Activated T-cell treated with anti-CD3 and anti-CD28 coated beads, Interleukin-2, amount 50 U/mL, for 72 hours (primary cell): Measurements from ENCODE around the gene TAF4B. TPM values are rescaled to one million over a fixed set of nuclear protein-coding genes. Genes with fewer than 3 reads are reported as not detected.
"Not testable (repeated sequence)": the region's sequence is repeated elsewhere in the genome, so short reads cannot be mapped to it uniquely, and the experiment has no call there.

Source experiments
- ATAC-seq, 2 donors: fragments of 150-1000 bp; cut with Tn5 transposase; replicated peaks in 1 of 2; 2 replicates each; pipeline ENCODE4 v1.10.0; 2021; ENCODE audit warnings: moderate library complexity in 2 of 2, mild to moderate bottlenecking in 1 of 2
- DNase-seq, 2 donors: peaks; one replicate each; pipeline ENCODE4 v3.0.0; 2021 to 2022; ENCODE audit warnings: mixed read lengths in 1 of 2
- H3K27ac Mint-ChIP-seq: one replicate; pipeline ENCODE4 v1.8.0; 2022; ENCODE audit warnings: mild to moderate bottlenecking, moderate library complexity, mixed read lengths
- H3K27me3 Mint-ChIP-seq: one replicate; pipeline ENCODE4 v1.8.0; 2022; ENCODE audit warnings: low read depth, mixed read lengths
- H3K36me3 Mint-ChIP-seq, 2 donors: one replicate each; pipeline ENCODE4 v1.8.0; 2022; ENCODE audit warnings: mixed read lengths in 2 of 2, mild to moderate bottlenecking in 1 of 2; ENCODE audit not compliant: insufficient read depth in 2 of 2
- H3K4me1 Mint-ChIP-seq: one replicate; pipeline ENCODE4 v1.8.0; 2022; ENCODE audit warnings: low read depth, mixed read lengths
- H3K4me3 Mint-ChIP-seq, 2 donors: one replicate each; pipeline ENCODE4 v1.8.0; 2022; ENCODE audit warnings: mild to moderate bottlenecking in 2 of 2, mixed read lengths in 2 of 2, moderate library complexity in 2 of 2
- H3K9me3 Mint-ChIP-seq, 2 donors: one replicate each; pipeline ENCODE4 v1.8.0; 2022; ENCODE audit warnings: mixed read lengths in 2 of 2
- total RNA-seq, 2 donors: library from RNA; stranded (reverse); gene quantifications; one replicate each; pipeline ENCODE4 v1.2.3, GENCODE V29; 2022

Gene TAF4B, protein sequence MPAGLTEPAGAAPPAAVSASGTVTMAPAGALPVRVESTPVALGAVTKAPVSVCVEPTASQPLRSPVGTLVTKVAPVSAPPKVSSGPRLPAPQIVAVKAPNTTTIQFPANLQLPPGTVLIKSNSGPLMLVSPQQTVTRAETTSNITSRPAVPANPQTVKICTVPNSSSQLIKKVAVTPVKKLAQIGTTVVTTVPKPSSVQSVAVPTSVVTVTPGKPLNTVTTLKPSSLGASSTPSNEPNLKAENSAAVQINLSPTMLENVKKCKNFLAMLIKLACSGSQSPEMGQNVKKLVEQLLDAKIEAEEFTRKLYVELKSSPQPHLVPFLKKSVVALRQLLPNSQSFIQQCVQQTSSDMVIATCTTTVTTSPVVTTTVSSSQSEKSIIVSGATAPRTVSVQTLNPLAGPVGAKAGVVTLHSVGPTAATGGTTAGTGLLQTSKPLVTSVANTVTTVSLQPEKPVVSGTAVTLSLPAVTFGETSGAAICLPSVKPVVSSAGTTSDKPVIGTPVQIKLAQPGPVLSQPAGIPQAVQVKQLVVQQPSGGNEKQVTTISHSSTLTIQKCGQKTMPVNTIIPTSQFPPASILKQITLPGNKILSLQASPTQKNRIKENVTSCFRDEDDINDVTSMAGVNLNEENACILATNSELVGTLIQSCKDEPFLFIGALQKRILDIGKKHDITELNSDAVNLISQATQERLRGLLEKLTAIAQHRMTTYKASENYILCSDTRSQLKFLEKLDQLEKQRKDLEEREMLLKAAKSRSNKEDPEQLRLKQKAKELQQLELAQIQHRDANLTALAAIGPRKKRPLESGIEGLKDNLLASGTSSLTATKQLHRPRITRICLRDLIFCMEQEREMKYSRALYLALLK
- 10 to 100 TPM; 29.2 to 32.4 TPM for total RNA-seq

DNA sequence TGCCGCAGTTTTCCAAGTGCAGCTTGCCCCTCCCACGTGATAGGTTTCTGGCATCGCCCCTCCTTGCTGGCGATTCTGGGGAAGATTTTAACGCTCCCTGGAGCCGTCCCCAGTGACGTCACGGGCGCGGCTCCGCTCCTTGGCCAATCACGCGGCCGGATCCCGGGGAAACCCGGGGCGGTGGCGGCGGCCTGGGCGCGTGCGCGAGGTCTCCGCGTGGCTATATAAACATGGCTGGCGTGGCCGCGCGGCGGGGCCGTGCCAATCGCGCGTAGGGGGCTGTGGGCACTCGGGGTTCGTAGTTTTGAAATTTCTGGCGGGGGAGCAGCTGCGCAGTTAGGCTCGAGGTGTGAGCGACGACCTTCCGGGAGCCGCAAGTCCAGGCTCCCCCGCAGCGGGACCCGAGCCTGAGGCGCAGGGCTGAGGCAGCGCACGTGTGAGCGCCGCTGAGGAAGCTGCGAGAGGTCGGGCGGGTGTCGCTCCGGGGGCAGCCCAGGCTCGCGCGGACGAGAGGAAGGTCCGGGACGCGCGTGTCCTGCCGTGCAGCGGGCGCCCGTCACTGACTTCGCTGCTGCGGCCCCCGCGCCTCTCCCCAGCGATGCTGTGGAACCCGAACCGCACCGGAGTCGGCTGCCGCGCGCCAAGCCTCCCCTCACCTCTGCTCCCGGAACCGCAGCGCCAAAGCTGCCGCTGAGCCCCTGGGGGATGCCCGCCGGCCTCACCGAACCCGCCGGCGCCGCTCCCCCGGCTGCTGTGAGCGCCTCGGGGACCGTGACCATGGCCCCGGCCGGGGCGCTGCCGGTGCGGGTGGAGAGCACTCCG lies at the start of gene TAF4B:
Gene TAF4B, plus strand, starts transcription at position 217 of the 822 bp plus-strand sequence. Its CDS starts 489 bp downstream, at position 706.
- H3K27me3 Mint-ChIP-seq, result no peaks in the 10 kb centered on the region

DNA sequence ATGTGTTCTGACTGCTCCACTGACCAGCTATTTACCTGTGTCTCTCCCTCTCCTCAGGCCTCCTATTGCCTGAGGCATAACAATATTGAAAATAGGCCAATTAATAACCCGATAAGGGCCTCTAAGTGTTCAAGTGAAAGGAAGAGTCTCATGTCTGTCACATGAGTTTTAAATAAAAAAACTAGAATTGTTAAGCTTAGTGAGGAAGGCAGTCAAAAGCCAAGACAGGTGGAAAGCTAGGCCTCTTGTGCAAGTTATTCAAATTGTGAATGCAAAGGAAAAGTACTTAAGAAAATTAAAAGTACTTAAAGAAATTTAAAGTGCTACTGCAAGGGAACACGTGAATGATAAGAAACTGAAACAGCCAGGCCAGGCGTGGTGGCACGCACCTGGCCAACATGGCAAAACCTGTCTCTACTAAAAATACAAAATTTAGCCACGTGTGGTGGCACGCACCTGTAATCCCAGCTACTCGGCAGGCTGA lies 44.9 kb upstream of the TAF4B start:
- ATAC-seq (no peak), DNase-seq (no peak)
- Mint-ChIP-seq H3K27ac (no peak overlapping the region), H3K9me3 (no peaks in the 10 kb centered on the region), H3K27me3 (no peaks in the 10 kb centered on the region), H3K4me1 (peaks cover 14% of the 10 kb centered on the region), H3K4me3 (no peak overlapping the region), H3K36me3 (no peaks in the 10 kb centered on the region)

More for the DNA sequence above, at the start of gene TAF4B:
- H3K4me3 Mint-ChIP-seq, result peak within 1 kb of the TSS; percentile 92 to 98
- H3K9me3 Mint-ChIP-seq, result peaks cover 0 to 2% of the 10 kb centered on the region in 2 donors
- DNase-seq, result peak; percentile 95 to 97
- H3K27ac Mint-ChIP-seq, result peak within 1 kb of the TSS; percentile 97
- H3K4me1 Mint-ChIP-seq, result peaks cover 38% of the 10 kb centered on the region
- no peaks in the 10 kb centered on the region for H3K36me3 Mint-ChIP-seq
- peak; percentile 88 to 90 for ATAC-seq

DNA sequence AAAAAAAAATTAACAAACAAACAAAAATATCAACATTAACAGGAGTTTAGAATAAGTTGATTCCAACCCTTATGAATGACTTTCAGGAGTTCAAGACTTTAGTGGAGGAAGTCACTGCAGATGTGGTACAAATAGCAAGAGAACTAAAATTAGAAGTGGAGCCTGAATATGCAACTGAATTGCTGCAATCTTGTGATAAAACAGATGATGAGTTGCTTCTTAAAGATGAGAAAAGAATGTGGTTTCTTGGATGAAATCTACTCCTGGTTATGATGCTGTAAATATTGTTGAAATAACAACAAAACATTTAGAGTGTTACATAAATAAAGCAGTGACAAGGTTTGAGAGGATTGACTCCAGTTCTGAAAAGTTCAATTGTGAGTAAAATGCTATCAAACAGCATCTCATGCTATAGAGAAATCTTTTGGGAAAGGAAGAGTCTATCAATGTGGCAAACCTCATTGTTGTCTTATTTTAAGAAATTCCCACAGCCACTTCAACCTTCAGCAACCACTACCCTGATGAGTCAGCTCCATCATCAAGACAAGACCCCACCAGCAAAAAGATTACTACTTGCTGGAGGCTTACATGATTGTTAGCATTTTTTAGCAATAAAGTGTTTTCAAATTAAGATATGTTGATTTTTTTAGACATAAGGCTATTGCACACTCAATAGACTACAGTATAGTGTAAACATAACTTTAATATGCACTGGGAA lies 42.7 kb upstream of the TAF4B start:
- Mint-ChIP-seq H3K4me3 (no peak overlapping the region), H3K9me3 (no peaks in the 10 kb centered on the region)
- ATAC-seq, result no peak

DNA sequence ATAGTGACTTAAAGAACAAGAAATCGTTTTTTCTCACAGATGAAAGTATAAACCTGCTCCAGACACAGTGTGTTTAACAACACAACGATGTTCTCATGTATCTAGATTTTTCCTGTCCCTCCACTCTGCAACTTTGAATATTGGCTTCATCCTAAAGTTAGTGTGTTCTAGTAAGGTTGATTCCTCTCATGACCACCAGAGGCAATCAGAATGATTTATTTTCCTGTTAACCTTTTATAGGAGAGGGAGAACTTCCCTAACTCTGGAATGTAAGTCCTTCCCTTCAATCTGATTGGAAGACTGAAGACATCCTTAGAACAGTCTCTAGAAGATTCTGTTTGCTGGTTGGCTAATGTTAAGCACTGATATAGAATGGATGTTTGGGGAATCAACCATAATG lies 41.0 kb upstream of the TAF4B start:
- H3K4me3 Mint-ChIP-seq, result no peak overlapping the region
- no peaks in the 10 kb centered on the region for H3K27me3 Mint-ChIP-seq
- H3K36me3 Mint-ChIP-seq, result no peaks in the 10 kb centered on the region
- no peak for DNase-seq
- no peak overlapping the region for H3K27ac Mint-ChIP-seq
- H3K4me1 Mint-ChIP-seq, result peaks cover 14% of the 10 kb centered on the region
- no peak for ATAC-seq
- no peaks in the 10 kb centered on the region for H3K9me3 Mint-ChIP-seq

More for the DNA sequence above, 42.7 kb upstream of the TAF4B start:
- Mint-ChIP-seq H3K4me1 (peaks cover 14% of the 10 kb centered on the region), H3K27me3 (no peaks in the 10 kb centered on the region), H3K27ac (no peak overlapping the region), H3K36me3 (no peaks in the 10 kb centered on the region)
- no peak for DNase-seq

DNA sequence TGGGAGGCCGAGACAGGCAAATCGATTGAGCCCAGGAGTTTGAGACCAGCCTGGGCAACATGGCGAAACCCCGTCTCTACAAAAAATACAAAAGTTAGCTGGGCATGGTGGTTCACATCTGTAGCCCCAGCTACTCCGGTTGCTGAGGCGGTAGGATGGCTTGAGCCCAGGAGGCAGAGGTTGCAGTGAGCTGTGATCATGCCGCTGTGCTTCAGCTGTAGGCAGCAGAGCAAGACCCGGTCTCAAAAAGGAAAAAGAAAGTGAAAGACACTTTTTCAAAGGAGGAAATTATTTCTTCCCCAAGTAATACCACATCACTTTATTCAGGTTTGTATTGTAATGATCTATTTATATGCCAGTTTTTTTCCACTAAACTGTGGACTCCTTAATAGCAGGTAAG lies 35.7 kb upstream of the TAF4B start:
- peak; percentile 76 to 88 for ATAC-seq
- Mint-ChIP-seq H3K27ac (peak overlapping the region; percentile 91), H3K4me3 (peak overlapping the region; percentile 81 to 85), H3K27me3 (no peaks in the 10 kb centered on the region), H3K4me1 (peaks cover 10% of the 10 kb centered on the region), H3K36me3 (no peaks in the 10 kb centered on the region), H3K9me3 (no peaks in the 10 kb centered on the region)
- peak; percentile 38 to 40 for DNase-seq

DNA sequence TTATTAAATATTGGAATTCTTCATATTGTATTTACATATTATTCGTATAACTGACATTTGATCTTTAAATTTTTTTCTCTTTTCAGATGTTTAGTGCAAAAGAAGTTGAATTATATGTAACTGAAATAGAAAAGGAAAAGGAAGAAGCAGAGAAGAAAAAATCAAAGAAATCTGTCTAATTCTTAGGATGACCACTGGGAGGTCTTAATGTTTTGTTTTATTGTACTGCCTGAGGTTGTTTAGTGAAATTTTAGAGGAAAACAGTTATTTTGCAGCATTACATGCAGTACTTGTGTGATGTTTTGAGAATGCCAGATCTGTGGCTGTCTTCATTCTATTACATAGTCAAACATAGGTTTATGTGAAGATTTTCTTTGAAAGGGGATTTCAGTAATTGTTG lies 34.0 kb upstream of the TAF4B start:
- DNase-seq (no peak), ATAC-seq (no peak)
- H3K27me3 Mint-ChIP-seq, result no peaks in the 10 kb centered on the region
- H3K36me3 Mint-ChIP-seq, result no peaks in the 10 kb centered on the region
- no peaks in the 10 kb centered on the region for H3K9me3 Mint-ChIP-seq
- H3K27ac Mint-ChIP-seq, result no peak overlapping the region
- H3K4me3 Mint-ChIP-seq, result no peak overlapping the region
- peaks cover 10% of the 10 kb centered on the region for H3K4me1 Mint-ChIP-seq

DNA sequence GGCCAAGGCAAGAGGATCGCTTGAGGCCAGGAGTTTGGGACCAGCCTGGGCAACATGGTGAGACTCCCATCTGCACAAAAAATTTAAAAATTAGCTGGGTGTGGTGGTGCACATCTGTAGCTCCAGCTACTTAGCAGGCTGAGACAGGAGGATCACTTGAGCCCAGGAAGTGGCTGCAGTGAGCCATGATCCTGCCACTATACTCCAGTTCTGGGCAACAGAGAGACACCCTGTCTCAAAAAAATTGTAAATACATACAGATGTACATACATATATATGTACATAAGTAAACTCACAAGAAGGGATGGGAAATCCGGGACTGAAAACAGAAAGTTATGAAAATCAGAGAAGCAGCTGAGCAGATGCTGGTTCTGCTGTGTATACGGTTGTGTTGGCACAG lies 29.6 kb upstream of the TAF4B start:
- Mint-ChIP-seq H3K4me3 (no peak overlapping the region), H3K36me3 (no peaks in the 10 kb centered on the region)

DNA sequence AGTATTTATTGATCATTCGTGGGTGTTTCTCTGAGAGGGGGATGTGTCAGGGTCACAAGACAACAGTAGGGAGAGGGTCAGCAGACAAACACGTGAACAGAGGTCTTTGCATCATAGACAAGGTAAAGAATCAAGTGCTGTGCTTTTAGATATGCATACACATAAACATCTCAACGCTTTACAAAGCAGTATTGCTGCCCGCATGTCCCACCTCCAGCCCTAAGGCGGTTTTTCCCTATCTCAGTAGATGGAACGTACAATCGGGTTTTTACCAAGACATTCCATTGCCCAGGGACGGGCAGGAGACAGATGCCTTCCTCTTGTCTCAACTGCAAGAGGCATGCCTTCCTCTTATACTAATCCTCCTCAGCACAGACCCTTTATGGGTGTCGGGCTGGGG lies 24.2 kb upstream of the TAF4B start:
- H3K4me3 Mint-ChIP-seq, ATAC-seq, H3K9me3 Mint-ChIP-seq, H3K4me1 Mint-ChIP-seq, H3K36me3 Mint-ChIP-seq, H3K27ac Mint-ChIP-seq, H3K27me3 Mint-ChIP-seq, DNase-seq: not testable (repeated sequence)

More for the DNA sequence above, 29.6 kb upstream of the TAF4B start:
- Mint-ChIP-seq H3K4me1 (peaks cover 8% of the 10 kb centered on the region), H3K27ac (peak overlapping the region; percentile 33), H3K9me3 (no peaks in the 10 kb centered on the region), H3K27me3 (no peaks in the 10 kb centered on the region)
- no peak for DNase-seq
- ATAC-seq, result no peak

DNA sequence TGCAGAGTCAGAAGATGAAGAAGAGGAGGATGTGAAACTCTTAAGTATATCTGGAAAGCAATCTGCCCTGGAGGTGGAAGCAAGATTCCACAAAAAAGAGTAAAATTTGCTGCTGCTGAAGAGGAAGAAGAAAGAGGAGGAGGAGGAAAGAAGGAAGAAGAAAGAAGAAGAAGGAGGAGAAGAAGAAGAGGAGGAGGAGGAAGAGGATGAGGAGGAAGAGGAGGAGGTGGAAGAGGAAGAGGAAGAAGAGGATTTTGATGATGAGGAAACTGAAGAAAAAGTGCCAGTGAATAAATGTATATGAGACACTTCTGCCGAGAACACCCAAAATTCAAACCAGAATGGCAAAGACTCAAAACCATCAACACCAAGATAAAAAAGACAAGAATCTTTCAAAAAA lies 20.9 kb upstream of the TAF4B start:
- Mint-ChIP-seq H3K27me3 (no peaks in the 10 kb centered on the region), H3K36me3 (no peaks in the 10 kb centered on the region), H3K27ac (no peak overlapping the region), H3K4me1 (peaks cover 14% of the 10 kb centered on the region), H3K4me3 (no peak overlapping the region), H3K9me3 (peaks cover 0 to 1% of the 10 kb centered on the region in 2 donors)
- DNase-seq (no peak), ATAC-seq (no peak)

DNA sequence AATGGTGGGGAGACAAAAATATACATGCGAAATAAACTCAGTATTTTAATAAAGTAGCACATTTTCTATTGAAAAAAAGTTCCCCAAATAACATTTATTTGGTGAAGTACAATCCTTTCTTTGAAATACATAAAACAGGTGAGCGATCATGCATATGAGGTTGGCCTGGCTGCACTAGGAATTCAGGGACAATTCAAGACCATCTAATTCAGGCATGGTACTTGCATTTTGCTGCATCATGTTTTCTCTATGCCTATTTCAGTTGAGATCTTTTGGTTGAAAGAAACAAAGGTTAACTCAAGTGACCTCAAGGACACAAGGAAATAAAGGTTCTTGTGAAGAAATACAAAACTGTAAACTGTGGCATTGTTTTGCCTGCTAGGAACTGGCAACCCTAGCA lies 19.8 kb upstream of the TAF4B start:
- Mint-ChIP-seq H3K4me3 (no peak overlapping the region), H3K36me3 (no peaks in the 10 kb centered on the region), H3K9me3 (peaks cover 0 to 1% of the 10 kb centered on the region in 2 donors), H3K4me1 (peaks cover 19% of the 10 kb centered on the region), H3K27me3 (no peaks in the 10 kb centered on the region), H3K27ac (no peak overlapping the region)
- ATAC-seq, result no peak
- no peak for DNase-seq

DNA sequence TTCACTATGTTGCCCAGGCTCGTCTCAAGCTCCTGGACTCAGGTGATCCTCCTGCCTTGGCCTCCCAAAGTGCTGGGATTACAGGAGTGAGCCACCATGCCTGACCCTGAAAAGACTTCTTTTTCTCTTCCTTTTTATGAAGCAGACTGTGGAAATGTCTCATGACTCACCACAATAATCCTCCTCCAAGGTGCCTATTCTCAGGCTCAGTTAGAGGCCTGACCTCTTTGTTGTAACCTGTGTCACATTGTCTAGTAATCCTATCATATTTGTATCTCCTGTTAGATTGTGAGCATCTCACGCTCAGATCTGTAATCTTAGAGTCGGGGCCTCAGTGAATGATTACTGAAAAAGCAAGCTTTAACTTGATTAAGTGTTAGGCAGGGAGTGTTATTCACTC lies 18.3 kb upstream of the TAF4B start:
- ATAC-seq (no peak), DNase-seq (no peak)
- Mint-ChIP-seq H3K27ac (no peak overlapping the region), H3K4me3 (no peak overlapping the region), H3K9me3 (peaks cover 0 to 1% of the 10 kb centered on the region in 2 donors), H3K27me3 (no peaks in the 10 kb centered on the region), H3K4me1 (peaks cover 19% of the 10 kb centered on the region), H3K36me3 (no peaks in the 10 kb centered on the region)

DNA sequence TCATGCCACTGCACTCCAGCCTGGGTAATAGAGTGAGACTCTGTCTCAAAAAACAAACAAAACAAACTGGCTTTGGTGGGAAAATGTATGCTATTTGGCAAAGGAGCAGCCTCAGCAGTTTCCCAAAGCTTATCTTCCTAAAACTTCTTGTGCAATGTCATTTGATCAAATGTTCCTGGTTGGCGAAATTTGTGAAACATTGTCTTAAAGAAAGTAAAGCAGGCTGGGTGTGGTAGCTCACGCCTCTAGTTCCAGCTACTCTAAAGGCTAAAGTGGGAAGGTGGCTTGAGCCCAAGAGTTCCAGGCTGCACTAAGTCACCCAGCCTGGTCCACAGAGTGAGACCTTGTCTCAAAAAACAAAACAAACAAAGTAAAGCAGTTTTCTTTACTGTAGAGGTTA lies 17.3 kb upstream of the TAF4B start:
- H3K36me3 Mint-ChIP-seq, result no peaks in the 10 kb centered on the region
- no peak for ATAC-seq
- no peak for DNase-seq
- H3K4me1 Mint-ChIP-seq, result peaks cover 19% of the 10 kb centered on the region
- H3K9me3 Mint-ChIP-seq, result peaks cover 0 to 1% of the 10 kb centered on the region in 2 donors
- H3K27ac Mint-ChIP-seq, result no peak overlapping the region
- H3K4me3 Mint-ChIP-seq, result no peak overlapping the region
- no peaks in the 10 kb centered on the region for H3K27me3 Mint-ChIP-seq
